Anterior cingulate cortex (tissue), 58 donors: ENCODE measurements around the gene POU3F2.

Experiments
- DNase-seq, 58 donors: peaks; one replicate each; lab custom pipeline; 2025; lab: John Stamatoyannopoulos, UW

Gene POU3F2

GRCh38 chr6:98828941-98829411 is 5.4 kb upstream of the POU3F2 start:
- DNase-seq = no peak

- DNase-seq = no peak
These were observed 4.2 kb upstream of the POU3F2 start for GRCh38 chr6:98830146-98830545.

GRCh38 chr6:98831057-98831958 is 3.1 kb upstream of the POU3F2 start:
- DNase-seq = peak in 15 of 58 donors; percentile 22 to 64 (median 39)

GRCh38 chr6:98831959-98832283 is 2.5 kb upstream of the POU3F2 start:
- no peak for DNase-seq

GRCh38 chr6:98832284-98833056 is 1.9 kb upstream of the POU3F2 start:
- peak in 47 of 58 donors; percentile 37 to 91 (median 78) for DNase-seq

GRCh38 chr6:98833057-98833306 is 1.4 kb upstream of the POU3F2 start:
- DNase-seq = peak in 25 of 58 donors; percentile 8 to 82 (median 70)

GRCh38 chr6:98833307-98834059 is 891 bp upstream of the POU3F2 start:
- DNase-seq = peak in 20 of 58 donors; percentile 50 to 82 (median 70)

GRCh38 chr6:98835149-98836024 is 1.0 kb downstream of the POU3F2 start:
- peak in 7 of 58 donors; percentile 31 to 60 (median 47) for DNase-seq

- peak in 26 of 58 donors; percentile 30 to 82 (median 56) for DNase-seq
These were observed 1.9 kb downstream of the POU3F2 start for GRCh38 chr6:98836025-98836961.

- DNase-seq = no peak
These were observed 2.9 kb downstream of the POU3F2 start for GRCh38 chr6:98836962-98837944.

- DNase-seq = no peak
These were observed 3.7 kb downstream of the POU3F2 start for GRCh38 chr6:98838032-98838431.

GRCh38 chr6:98838975-98839374 is 4.6 kb downstream of the POU3F2 start:
- DNase-seq = no peak

GRCh38 chr6:98839781-98840361 is 5.5 kb downstream of the POU3F2 start:
- peak in 17 of 58 donors; percentile 18 to 69 (median 39) for DNase-seq

GRCh38 chr6:98840385-98840784 is 6.0 kb downstream of the POU3F2 start:
- DNase-seq = no peak

GRCh38 chr6:98840996-98841513 is 6.7 kb downstream of the POU3F2 start:
- no peak for DNase-seq

GRCh38 chr6:98841621-98842341 is 7.4 kb downstream of the POU3F2 start:
- DNase-seq = peak in 2 of 58 donors; percentile 10 to 33
